ENCODE measurements around the gene ANXA11.

GRCh38 chr10:80253266-80253962 lies 48.1 kb upstream of the ANXA11 start:
- no peak for TF ChIP-seq CTCF (IDR thresholded peaks at IDR 0.05)
- no peak for TF ChIP-seq POLR2A (IDR thresholded peaks at IDR 0.05)
